HG03280 (cell line): ENCODE results near the gene DYNC1I2.
"Not testable (repeated sequence)": the region's sequence is repeated elsewhere in the genome, so short reads cannot be mapped to it uniquely, and the experiment has no call there.

Experiments
- ATAC-seq: cut with Tn5 transposase; IDR thresholded peaks from one replicate; pipeline ENCODE4 v1.9.1; 2021; ENCODE audit warnings: mild to moderate bottlenecking, moderate library complexity; ENCODE audit not compliant: unreplicated experiment

Gene DYNC1I2

DNA sequence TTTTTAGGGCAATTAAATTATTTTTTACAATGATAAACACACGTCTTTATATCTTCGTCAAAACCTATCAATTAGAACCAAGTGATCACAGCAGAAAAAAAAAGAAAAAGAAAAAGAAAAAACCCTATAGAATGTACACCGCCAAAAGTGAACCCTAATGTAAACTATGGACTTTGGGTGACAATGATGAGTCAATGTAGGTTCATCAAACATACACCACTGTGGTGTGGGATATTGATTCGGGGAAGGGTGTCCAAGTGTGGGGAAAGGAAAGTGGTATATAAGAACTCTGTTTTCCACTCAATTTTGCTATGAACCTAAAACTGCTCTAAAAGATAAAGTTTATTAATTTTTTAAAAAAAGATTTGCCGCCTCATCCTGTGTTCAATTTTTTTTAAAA is 85.1 kb downstream of the DYNC1I2 start:
- ATAC-seq: no peak

GRCh38 chr2:171774581-171774980 is 87.3 kb downstream of the DYNC1I2 start:
- not testable (repeated sequence) for ATAC-seq

DNA sequence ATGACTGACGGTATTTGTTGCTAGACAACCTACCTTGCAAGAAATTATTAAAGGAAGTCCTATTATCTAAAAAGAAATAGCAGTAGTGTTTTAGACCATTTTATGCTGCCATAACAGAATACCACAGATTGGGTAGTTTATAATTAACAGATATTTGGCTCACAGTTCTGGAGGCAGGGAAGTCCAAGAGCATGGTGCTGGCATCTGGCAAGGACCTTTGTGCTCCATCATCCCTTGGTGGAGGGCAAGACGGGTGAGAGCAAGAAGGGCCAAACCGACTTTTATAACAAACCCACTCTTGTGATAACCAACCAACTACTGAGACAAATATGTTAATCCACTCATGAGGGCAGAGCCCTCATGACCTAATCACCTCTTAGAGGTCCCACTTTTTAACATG is 91.2 kb downstream of the DYNC1I2 start:
- no peak for ATAC-seq

DNA sequence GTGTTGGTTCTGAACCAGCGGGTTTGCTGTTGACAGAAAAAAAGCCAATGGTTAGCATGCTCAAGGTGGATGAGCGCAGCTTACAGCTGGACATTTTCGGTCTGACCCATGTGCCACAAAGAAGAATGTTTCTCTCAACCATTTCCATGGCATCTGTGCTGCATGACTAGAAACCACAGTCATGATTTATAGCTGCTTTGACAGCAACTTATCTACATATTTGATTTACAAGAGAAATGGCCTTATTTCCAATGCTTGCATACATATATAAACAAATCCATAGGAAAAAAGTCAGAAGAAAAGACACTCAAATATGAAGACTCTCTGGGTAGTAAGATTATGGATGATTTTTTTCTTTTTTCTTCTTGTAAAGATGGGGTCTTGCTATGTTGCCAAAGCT is 98.2 kb downstream of the DYNC1I2 start:
- no peak for ATAC-seq

- no peak for ATAC-seq
Observed at GRCh38 chr2:171787333-171788072, 100.2 kb downstream of the DYNC1I2 start.

- no peak for ATAC-seq
Observed at GRCh38 chr2:171788316-171788993, 101.2 kb downstream of the DYNC1I2 start.

DNA sequence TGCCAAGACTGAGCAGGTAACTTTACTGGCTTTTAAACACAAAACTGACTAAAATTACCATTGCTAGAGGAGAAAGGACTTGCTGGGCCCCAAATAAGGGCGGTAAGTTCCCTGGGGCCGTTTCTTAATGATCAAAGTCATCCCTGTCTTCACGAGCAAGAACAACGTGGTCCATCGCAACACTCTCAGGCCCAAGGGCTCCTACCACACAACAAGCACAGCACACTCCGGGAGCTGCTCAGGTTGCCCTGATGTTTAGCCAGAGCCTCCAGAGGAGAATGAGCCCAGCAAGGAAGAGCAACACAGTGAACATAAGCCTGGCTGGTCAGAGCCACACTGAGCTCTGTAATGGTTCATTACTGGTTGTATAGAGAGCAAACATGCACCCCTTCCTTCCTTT is 102.7 kb downstream of the DYNC1I2 start:
- no peak for ATAC-seq

- ATAC-seq: no peak
Observed at GRCh38 chr2:171791361-171791760, 104.1 kb downstream of the DYNC1I2 start.

GRCh38 chr2:171792157-171792556 is 104.9 kb downstream of the DYNC1I2 start:
- ATAC-seq: no peak

DNA sequence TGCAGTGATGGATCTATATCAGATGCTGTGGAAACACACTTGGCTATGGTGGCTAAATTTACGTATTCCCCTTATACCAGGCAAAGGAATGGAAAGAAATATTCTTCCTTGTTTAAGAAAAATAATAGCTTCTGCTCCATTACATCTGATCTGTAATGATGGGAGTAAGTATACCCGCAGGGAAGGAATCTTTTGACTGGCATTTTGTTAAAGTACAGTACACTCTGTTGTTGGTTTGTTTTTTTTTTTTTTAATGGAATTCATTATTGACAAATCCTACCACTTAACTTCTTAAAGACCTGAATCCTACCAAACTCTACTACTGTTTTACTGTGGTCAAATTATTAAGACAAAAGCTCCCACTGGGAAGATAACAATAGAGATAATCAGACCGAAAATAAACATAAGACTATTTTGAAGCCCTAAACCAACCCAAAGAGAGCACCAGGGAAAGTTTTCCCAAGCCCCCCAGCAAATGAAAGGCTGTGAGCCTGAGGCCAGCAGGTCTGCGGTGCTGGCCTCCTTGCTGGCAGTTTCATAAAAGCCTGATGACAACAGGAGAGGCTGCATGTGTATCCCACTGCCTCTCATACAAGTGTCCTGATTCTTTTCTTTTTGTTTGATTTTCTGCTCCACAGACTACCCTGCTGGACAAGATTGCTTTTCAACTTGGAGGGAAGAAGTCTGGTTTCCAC is 105.8 kb downstream of the DYNC1I2 start:
- ATAC-seq: no peak

- ATAC-seq: no peak
Observed at GRCh38 chr2:171793691-171794678, 106.7 kb downstream of the DYNC1I2 start.

GRCh38 chr2:171794918-171795317 is 107.6 kb downstream of the DYNC1I2 start:
- ATAC-seq: no peak
